Measurements from ENCODE around the gene SH3BP5L. TPM values are rescaled to one million over a fixed set of nuclear protein-coding genes. Genes with fewer than 3 reads are reported as not detected.

Gene SH3BP5L
- total RNA-seq, 1 donor from 2014 or later, result 27.5 TPM

DNA sequence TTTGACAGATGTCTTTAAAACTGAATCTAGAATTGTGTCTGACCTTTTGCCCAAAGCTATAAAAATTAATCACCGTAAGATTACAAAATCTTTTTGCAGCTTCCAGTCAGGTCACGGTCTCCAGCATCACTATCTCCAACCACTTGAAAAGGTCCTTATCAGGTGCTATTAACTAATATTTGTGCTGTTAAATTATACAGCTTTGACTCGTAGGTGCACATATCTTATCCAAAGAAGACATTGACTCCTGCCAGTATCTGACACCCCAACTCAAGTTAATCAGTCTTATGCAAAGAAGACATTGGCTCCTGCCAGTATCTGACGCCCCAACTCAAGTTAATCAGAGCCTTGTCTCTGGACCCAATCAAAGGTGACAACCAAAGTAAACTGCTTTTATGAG is 50.3 kb downstream of the SH3BP5L start:
- DNase-seq, result no peak

Small RNAs within 50 kb of the gene (small RNA-seq; reads per million reads assigned to genes)
- gene MIR3124, result not detected

Other genes with a start within 250 kb of the SH3BP5L start
- not detected for gene OR2T10, start 228.2 kb downstream of the SH3BP5L start, total RNA-seq
- gene OR2T11, start 190.8 kb downstream of the SH3BP5L start, total RNA-seq, result not detected
- not detected for gene OR2T35, start 180.6 kb downstream of the SH3BP5L start, total RNA-seq
- gene OR2T27, start 170.4 kb downstream of the SH3BP5L start, total RNA-seq, result not detected
- gene OR14I1, start 123.1 kb downstream of the SH3BP5L start, total RNA-seq, result not detected
- gene LYPD8, start 70.2 kb downstream of the SH3BP5L start, total RNA-seq, result not detected
- gene ZNF672, start 12.3 kb upstream of the SH3BP5L start, total RNA-seq, result 14.0 TPM
- gene ZNF692, start 33.2 kb upstream of the SH3BP5L start, total RNA-seq, result 27.0 TPM
- gene PGBD2, start 80.3 kb upstream of the SH3BP5L start, total RNA-seq, result 13.3 TPM